SK-N-MC (cell line): ENCODE results near the gene WWC1.

ENCODE experiments used
- EZH2 ChIP-seq: fragments of 200-600 bp; sonication (generic); IDR thresholded peaks from one replicate; pipeline ENCODE4 v1.6.1; 2017; ENCODE audit warnings: antibody characterized with exemption
- FOXP2 ChIP-seq: optimal IDR thresholded peaks from 2 replicates; pipeline ENCODE3; 2011; ENCODE audit warnings: mild to moderate bottlenecking, moderate library complexity; ENCODE audit not compliant: insufficient read depth; ENCODE audit errors: extremely low read length, control extremely low read depth
- POLR2AphosphoS5 ChIP-seq: IDR thresholded peaks from 2 replicates; pipeline ENCODE4 v1.6.1; 2012; ENCODE audit warnings: mild to moderate bottlenecking, low read depth, low read length, borderline replicate concordance

DNA sequence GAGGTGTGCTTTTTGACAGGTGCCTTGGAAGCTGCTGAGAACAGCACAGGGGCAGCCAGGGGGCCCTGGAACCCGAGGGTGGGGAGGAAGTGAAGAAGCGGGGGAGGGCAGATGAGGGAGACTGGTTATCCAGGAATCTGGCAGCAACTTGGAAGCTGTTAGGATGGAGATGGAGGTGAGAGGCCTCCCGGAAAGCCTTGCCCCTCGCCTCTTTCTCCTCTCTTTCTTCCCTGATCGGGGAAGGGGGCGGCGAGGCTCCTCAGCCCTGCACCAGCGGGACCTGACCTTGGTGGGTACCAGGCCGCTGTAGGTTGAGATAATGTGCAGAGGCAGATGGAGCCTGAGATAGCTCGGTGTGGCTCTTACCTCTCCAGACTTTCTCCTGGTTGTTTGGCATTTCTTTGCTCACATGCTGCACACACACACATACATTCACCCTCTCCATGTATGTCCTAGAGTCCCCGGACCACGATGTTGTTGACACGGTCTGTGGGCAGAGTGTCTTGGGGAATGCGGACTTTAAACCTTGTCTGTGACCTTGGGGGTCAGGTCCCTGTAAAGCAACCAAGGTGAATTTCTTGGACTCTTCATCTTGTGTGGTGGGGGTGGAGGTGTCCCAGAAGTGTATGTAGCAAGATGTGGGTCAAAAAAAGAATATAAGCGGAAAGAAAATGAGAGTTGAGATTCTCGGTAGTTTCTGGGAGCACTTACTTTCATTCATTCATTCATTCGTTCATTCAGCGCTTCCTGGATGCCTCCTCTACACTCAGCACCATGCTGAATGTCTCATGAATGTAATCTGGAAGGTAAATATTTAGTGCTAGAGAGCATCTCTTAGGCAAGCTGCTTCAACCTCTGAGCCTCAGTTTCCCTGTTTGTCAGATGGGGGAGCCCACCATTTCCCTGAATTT is 1.6 kb downstream of the WWC1 start:
- TF ChIP-seq POLR2AphosphoS5 (no peak), EZH2 (no peak), FOXP2 (no peak)
